ENCODE measurements around the gene RPL37A. TPM values are rescaled to one million over a fixed set of nuclear protein-coding genes. Genes with fewer than 3 reads are reported as not detected.

Gene RPL37A
- total and polyA plus RNA-seq, 3 donors from 2014 or later = 806 to 2,664 (median 1,188) TPM

DNA sequence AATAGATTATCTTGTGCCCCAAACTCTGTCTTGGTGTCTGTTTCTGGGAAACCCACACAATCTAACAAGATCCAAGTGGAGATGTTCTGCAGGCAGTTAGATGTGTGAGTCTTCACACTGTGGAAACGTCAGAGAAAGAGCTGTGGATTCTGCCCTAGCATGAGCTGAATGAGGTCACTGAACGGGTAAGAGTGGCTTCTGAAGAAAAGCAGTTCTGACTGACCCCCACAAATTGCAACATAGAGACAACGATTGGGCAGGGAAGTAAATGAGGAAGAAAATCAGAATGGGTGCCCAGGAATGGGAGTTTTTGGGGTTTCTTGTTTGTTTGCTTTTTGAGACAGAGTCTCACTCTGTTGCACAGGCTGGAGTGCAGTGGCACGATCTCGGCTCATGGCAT lies 12.9 kb upstream of the RPL37A start:
- H3K4me3 ChIP-seq = no peak overlapping the region
- DNase-seq = no peak
- 66 to 82% methylated on average over 4 to 5 of the region's 5 CpGs for WGBS, 2 donors
- TF ChIP-seq POLR2A (IDR thresholded peaks at IDR 0.05) = no peak
- TF ChIP-seq CTCF (IDR thresholded peaks at IDR 0.05) = no peak
- H3K4me1 ChIP-seq = no peaks in the 10 kb centered on the region
- H3K27ac ChIP-seq = no peak overlapping the region
- no peaks in the 10 kb centered on the region for H3K9me3 ChIP-seq
- intact Hi-C loops (cut with DNase I; ENCODE audit: low total_unique reads) = no loop called here
- H3K27me3 ChIP-seq = no peaks in the 10 kb centered on the region
- H3K36me3 ChIP-seq (ENCODE audit: low read depth, missing control alignments) = no peaks in the 10 kb centered on the region

DNA sequence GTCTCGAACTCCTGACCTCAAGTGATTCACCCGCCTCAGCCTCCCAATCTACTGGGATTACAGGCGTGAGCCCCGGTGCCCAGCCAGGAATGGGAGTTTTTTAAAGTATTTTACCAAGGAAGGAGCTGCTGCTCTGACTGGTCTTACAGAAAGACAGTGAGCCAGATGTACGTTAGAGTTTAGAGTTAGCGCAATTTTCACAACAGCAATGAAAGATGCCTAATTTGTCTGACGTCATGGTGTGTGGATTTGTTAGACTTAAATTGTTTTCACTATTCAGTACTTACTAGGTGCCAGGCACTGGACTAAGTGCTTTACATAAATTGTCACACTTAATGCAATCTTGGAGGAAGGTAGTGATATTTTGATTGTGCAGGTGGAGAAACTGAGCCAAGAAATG lies 12.4 kb upstream of the RPL37A start:
- Histone ChIP-seq H3K36me3 (ENCODE audit: low read depth, missing control alignments) (no peaks in the 10 kb centered on the region), H3K4me1 (no peaks in the 10 kb centered on the region), H3K9me3 (no peaks in the 10 kb centered on the region), H3K4me3 (no peak overlapping the region), H3K27ac (no peak overlapping the region), H3K27me3 (no peaks in the 10 kb centered on the region)
- DNase-seq = no peak
- TF ChIP-seq POLR2A (IDR thresholded peaks at IDR 0.05) (no peak), CTCF (IDR thresholded peaks at IDR 0.05) (no peak)
- WGBS, 2 donors = 84 to 96% methylated on average over 7 of the region's 7 CpGs
- intact Hi-C loops (cut with DNase I; ENCODE audit: low total_unique reads) = no loop called here

DNA sequence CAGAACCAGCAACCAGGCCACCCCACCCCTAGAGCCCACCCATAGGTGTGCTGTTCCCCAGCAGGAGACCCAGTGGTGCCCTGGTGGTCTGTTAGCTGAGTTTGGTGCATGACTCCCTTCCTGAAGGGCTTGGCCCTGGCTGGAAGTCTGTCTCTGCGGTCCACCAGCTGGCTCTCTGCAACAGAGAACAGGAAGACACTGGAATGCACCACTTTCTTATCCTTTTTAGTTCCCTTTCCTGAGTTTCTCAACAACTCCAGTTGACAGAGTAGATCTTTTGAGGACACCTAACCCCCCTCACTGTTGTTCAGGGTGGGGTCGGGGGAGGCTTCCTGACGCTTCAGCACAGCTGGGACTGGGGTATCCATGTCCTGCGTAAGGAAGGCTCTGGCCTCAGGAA lies 11.9 kb upstream of the RPL37A start:
- H3K27ac ChIP-seq = no peak overlapping the region
- H3K36me3 ChIP-seq (ENCODE audit: low read depth, missing control alignments) = no peaks in the 10 kb centered on the region
- no peak for TF ChIP-seq CTCF (IDR thresholded peaks at IDR 0.05)
- TF ChIP-seq POLR2A (IDR thresholded peaks at IDR 0.05) = no peak
- intact Hi-C loops (cut with DNase I; ENCODE audit: low total_unique reads) = no loop called here
- no peak overlapping the region for H3K4me3 ChIP-seq
- 67 to 72% methylated on average over 4 of the region's 4 CpGs for WGBS, 2 donors
- H3K9me3 ChIP-seq = no peaks in the 10 kb centered on the region
- DNase-seq = no peak
- H3K4me1 ChIP-seq = no peaks in the 10 kb centered on the region
- H3K27me3 ChIP-seq = no peaks in the 10 kb centered on the region

DNA sequence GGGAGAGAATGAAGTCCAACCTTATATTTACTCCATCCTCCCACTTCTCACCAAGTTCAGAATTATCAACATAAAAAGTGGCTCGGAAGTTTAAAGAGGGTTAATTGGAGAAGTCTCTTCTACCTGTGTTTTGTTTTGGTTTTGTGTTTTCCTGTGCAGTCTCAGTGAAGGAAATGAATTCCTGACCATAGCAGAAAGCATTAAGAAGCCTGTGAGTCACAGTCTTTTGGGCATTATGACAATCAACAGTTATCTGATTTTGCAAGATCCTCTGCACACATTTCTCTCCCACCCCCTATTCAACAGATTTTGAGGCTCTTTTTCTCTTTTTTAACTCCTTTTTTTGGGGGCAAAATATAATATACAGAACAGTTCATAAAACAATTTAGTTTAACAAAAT lies 8.6 kb upstream of the RPL37A start:
- TF ChIP-seq POLR2A (IDR thresholded peaks at IDR 0.05) = no peak
- no peak for TF ChIP-seq CTCF (IDR thresholded peaks at IDR 0.05)
- intact Hi-C loops (cut with DNase I; ENCODE audit: low total_unique reads) = no loop called here
- no peaks in the 10 kb centered on the region for H3K9me3 ChIP-seq
- no peak overlapping the region for H3K27ac ChIP-seq
- 73 to 83% methylated on average over 1 of the region's 1 CpG for WGBS, 2 donors
- no peaks in the 10 kb centered on the region for H3K27me3 ChIP-seq
- no peaks in the 10 kb centered on the region for H3K4me1 ChIP-seq
- DNase-seq = no peak
- no peak overlapping the region for H3K4me3 ChIP-seq
- no peaks in the 10 kb centered on the region for H3K36me3 ChIP-seq (ENCODE audit: low read depth, missing control alignments)

GRCh38 chr2:216491793-216492596 lies 6.6 kb upstream of the RPL37A start:
- no peak for DNase-seq
- H3K27me3 ChIP-seq = no peaks in the 10 kb centered on the region
- no peaks in the 10 kb centered on the region for H3K36me3 ChIP-seq (ENCODE audit: low read depth, missing control alignments)
- 82 to 90% methylated on average over 9 of the region's 9 CpGs for WGBS, 2 donors
- no peak for TF ChIP-seq CTCF (IDR thresholded peaks at IDR 0.05)
- H3K4me1 ChIP-seq = peaks cover 3% of the 10 kb centered on the region
- H3K27ac ChIP-seq = no peak overlapping the region
- intact Hi-C loops (cut with DNase I; ENCODE audit: low total_unique reads) = no loop called here
- H3K9me3 ChIP-seq = no peaks in the 10 kb centered on the region
- H3K4me3 ChIP-seq = no peak overlapping the region
